Measurements from ENCODE around the gene FANCG. TPM values are rescaled to one million over a fixed set of nuclear protein-coding genes. Genes with fewer than 3 reads are reported as not detected.
A peak's percentile ranks its signal among the peaks of the same experiment; 100 is the strongest.

Gene FANCG
- total and polyA plus RNA-seq, 2 of the 8 experiments (the other 6 are each of a cell fraction or from before 2014, with no cell fraction given): 66.6 to 87.1 TPM

DNA sequence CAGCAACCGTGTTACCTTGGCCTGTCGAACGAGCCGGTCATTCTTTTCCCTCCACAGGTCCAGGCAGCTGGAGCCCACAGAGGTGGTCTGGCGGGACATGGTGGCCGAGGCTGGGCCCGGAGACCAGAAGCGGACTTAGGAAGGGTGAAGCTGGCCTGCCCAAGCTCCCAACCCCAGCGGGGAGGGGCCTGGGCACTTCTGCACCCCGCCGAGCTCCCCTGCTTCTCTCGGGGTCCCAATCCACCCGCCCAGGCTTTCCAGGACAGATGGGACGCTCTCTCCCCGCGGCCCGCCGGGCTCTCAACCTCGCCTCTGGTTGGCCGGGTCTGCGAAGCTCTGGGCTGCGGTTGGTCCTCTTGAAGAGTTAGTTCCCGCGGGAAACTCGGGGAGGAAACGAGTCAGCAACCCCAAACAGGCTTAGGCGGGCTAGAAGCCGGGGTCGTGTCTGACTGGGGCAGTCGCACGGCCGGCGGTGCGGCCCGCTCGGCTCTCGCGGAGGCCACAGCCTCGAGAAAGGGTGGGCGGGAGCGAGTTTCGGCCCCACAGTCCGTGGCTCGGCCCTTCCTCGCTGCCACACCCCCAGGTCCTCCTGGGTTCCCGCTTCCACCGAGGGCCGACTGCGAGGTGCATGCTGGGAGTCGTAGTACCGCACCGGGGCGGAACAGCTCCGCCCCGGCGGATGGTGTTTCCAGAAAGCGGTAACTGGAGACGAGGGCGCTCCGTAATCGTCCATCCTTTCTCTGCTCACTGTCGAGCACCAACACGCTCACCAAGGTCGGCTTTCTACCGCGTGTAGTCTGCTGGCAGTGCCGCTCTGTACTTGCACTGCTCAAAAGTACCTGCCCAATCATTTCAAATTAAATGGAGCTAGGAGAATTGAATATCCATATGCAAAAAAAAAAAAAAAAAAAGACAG is at the start of gene FANCG (continued):
- TF ChIP-seq EGR1 (IDR thresholded peaks at IDR 0.05; ENCODE audit: borderline replicate concordance, low read depth, low read length) (no peak), SAP30 (IDR thresholded peaks at IDR 0.05; ENCODE audit: insufficient read depth, insufficient replicate concordance, low read length) (peak; percentile 8), HDAC2 (IDR thresholded peaks at IDR 0.05; ENCODE audit: borderline replicate concordance in 1 of 2, low read depth in 2 of 2, low read length in 2 of 2) (peak; percentile 75 to 94; a peak in 1 of 4 replicates), NRF1 (IDR thresholded peaks at IDR 0.05; ENCODE audit: low read depth, low read length) (no peak), RFX5 (IDR thresholded peaks at IDR 0.05; ENCODE audit: borderline replicate concordance, low read depth, low read length) (no peak), SIRT6 (IDR thresholded peaks at IDR 0.05; ENCODE audit: low read length) (no peak), BRCA1 (IDR thresholded peaks at IDR 0.05; ENCODE audit: low read depth, low read length) (peak; percentile 1; the same call in 1 of the 2 replicates), POLR2A (IDR thresholded peaks at IDR 0.05; ENCODE audit: control extremely low read depth in 1 of 2, low read depth in 2 of 2, low read length in 2 of 2) (peak; percentile 64 to 92), SIN3A (conservative IDR thresholded peaks at IDR 0.05 in 1 of 2, IDR thresholded peaks at IDR 0.05 in 1 of 2; ENCODE audit: low read depth in 1 of 2, low read length in 2 of 2) (peak; percentile 23 to 63; a peak in 2 of 4 replicates), RNF2 (IDR thresholded peaks at IDR 0.05; ENCODE audit: borderline replicate concordance, low read depth, low read length, missing control alignments, poor library complexity, severe bottlenecking) (no peak), RBBP5 (IDR thresholded peaks at IDR 0.05; ENCODE audit: borderline replicate concordance, low read depth, low read length) (0 out of 2 replicates have a peak, but pooled peaks have one; percentile 24), KDM1A (IDR thresholded peaks at IDR 0.05; ENCODE audit: borderline replicate concordance, low read length) (no peak), TBP (IDR thresholded peaks at IDR 0.05; ENCODE audit: low read depth, low read length) (peak; percentile 62), BACH1 (IDR thresholded peaks at IDR 0.05; ENCODE audit: low read length) (peak; percentile 69; the same call in 1 of the 2 replicates), BCL11A (IDR thresholded peaks at IDR 0.05; ENCODE audit: low read depth in 2 of 2, low read length in 2 of 2) (no peak), GTF2F1 (IDR thresholded peaks at IDR 0.05; ENCODE audit: borderline replicate concordance, low read depth, low read length) (peak; percentile 59; the same call in 1 of the 2 replicates), HDAC6 (IDR thresholded peaks at IDR 0.05; ENCODE audit: low read depth, low read length) (no peak), SP4 (IDR thresholded peaks at IDR 0.05; ENCODE audit: low read length) (peak; percentile 53; the same call in 1 of the 2 replicates), CTBP2 (IDR thresholded peaks at IDR 0.05; ENCODE audit: borderline replicate concordance, insufficient read depth, insufficient read length, low read length) (no peak), MAFK (IDR thresholded peaks at IDR 0.05; ENCODE audit: low read depth, low read length) (no peak), ASH2L (IDR thresholded peaks at IDR 0.05; ENCODE audit: low read length) (no peak)
- TF ChIP-seq, protein P1, sequence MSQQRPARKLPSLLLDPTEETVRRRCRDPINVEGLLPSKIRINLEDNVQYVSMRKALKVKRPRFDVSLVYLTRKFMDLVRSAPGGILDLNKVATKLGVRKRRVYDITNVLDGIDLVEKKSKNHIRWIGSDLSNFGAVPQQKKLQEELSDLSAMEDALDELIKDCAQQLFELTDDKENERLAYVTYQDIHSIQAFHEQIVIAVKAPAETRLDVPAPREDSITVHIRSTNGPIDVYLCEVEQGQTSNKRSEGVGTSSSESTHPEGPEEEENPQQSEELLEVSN (IDR thresholded peaks at IDR 0.05): peak; percentile 96

Measured in H1 (cell line).